Neural progenitor cell (in vitro differentiated cells): ENCODE measurements around the gene PCBP1. TPM values are rescaled to one million over a fixed set of nuclear protein-coding genes. Genes with fewer than 3 reads are reported as not detected.

Source experiments
- DNase-seq: peaks from one replicate; pipeline ENCODE4 v3.0.0-alpha.2; 2016; ENCODE audit warnings: low spot score
- H2AFZ ChIP-seq: fragments of 200-600 bp; sonication (generic); replicated peaks from 2 replicates; pipeline ENCODE4 v1.6.1; 2016; ENCODE audit warnings: antibody characterized with exemption
- H3F3A ChIP-seq: fragments of 200-600 bp; sonication (generic); 2 replicates; pipeline ENCODE4 v1.6.1; 2016; ENCODE audit warnings: antibody characterized with exemption, low read depth
- H3K27ac ChIP-seq: fragments of 200-600 bp; sonication (generic); 2 replicates; pipeline ENCODE4 v1.5.1; 2016; ENCODE audit warnings: mild to moderate bottlenecking
- H3K27me3 ChIP-seq: fragments of 200-600 bp; sonication (generic); 2 replicates; pipeline ENCODE4 v1.6.1; 2016; ENCODE audit warnings: mild to moderate bottlenecking, moderate library complexity
- H3K36me3 ChIP-seq: fragments of 200-600 bp; sonication (generic); 2 replicates; pipeline ENCODE4 v1.5.1; 2016
- H3K4me1 ChIP-seq: fragments of 200-600 bp; sonication (generic); 2 replicates; pipeline ENCODE4 v1.6.1; 2016; ENCODE audit warnings: mixed run types
- H3K4me2 ChIP-seq: fragments of 200-600 bp; sonication (generic); 2 replicates; pipeline ENCODE4 v1.6.1; 2016
- H3K4me3 ChIP-seq: fragments of 200-600 bp; sonication (generic); 2 replicates; pipeline ENCODE4 v1.5.1; 2016
- H3K79me2 ChIP-seq: fragments of 200-600 bp; sonication (generic); 2 replicates; pipeline ENCODE4 v1.6.1; 2016; ENCODE audit warnings: low read depth
- H3K9ac ChIP-seq: fragments of 200-600 bp; sonication (generic); 2 replicates; pipeline ENCODE4 v1.6.1; 2016
- H3K9me3 ChIP-seq: fragments of 200-600 bp; sonication (generic); 2 replicates; pipeline ENCODE4 v1.5.1; 2016; ENCODE audit warnings: low read depth
- H4K20me1 ChIP-seq: fragments of 200-600 bp; sonication (generic); 2 replicates; pipeline ENCODE4 v1.6.1; 2016; ENCODE audit warnings: low read depth
- H3K27ac Mint-ChIP-seq: 3 replicates; pipeline ENCODE4 v1.8.0; 2021; ENCODE audit warnings: mixed read lengths
- H3K27me3 Mint-ChIP-seq: 2 replicates; pipeline ENCODE4 v1.8.0; 2022; ENCODE audit warnings: low read depth, mild to moderate bottlenecking, inconsistent platforms, moderate library complexity, mixed read lengths; ENCODE audit not compliant: insufficient read depth
- H3K36me3 Mint-ChIP-seq: 3 replicates; pipeline ENCODE4 v1.8.0; 2021; ENCODE audit warnings: mixed read lengths
- H3K4me1 Mint-ChIP-seq: 3 replicates; pipeline ENCODE4 v1.8.0; 2021; ENCODE audit warnings: mixed read lengths
- H3K4me3 Mint-ChIP-seq: 3 replicates; pipeline ENCODE4 v1.8.0; 2021; ENCODE audit warnings: mild to moderate bottlenecking, moderate library complexity, mixed read lengths
- H3K9me3 Mint-ChIP-seq: 3 replicates; pipeline ENCODE4 v1.8.0; 2020; ENCODE audit warnings: mixed read lengths
- EZH2 ChIP-seq: fragments of 200-600 bp; sonication (generic); IDR thresholded peaks from 2 replicates; pipeline ENCODE4 v1.6.1; 2017; ENCODE audit warnings: antibody characterized with exemption, mild to moderate bottlenecking, moderate library complexity
- EZH2phosphoT487 ChIP-seq: fragments of 200-600 bp; sonication (generic); IDR thresholded peaks from 2 replicates; pipeline ENCODE4 v1.6.1; 2017; ENCODE audit warnings: antibody characterized with exemption
- total RNA-seq: library from RNA; depleted of rRNA; stranded (reverse); fragments of >200 nt; gene quantifications from 2 replicates; pipeline ENCODE4 v1.2.3, GENCODE V29; 2015; ENCODE audit warnings: low replicate concordance
- TF ChIP-seq, protein P1 (sequence below): fragments of 200-600 bp; sonication (generic); IDR thresholded peaks from 2 replicates; pipeline ENCODE4 v1.5.1; 2017; ENCODE audit warnings: antibody characterized with exemption, mild to moderate bottlenecking

PCBP1 gene
- total RNA-seq, 1 donor from 2014 or later, result 62.0 TPM

DNA sequence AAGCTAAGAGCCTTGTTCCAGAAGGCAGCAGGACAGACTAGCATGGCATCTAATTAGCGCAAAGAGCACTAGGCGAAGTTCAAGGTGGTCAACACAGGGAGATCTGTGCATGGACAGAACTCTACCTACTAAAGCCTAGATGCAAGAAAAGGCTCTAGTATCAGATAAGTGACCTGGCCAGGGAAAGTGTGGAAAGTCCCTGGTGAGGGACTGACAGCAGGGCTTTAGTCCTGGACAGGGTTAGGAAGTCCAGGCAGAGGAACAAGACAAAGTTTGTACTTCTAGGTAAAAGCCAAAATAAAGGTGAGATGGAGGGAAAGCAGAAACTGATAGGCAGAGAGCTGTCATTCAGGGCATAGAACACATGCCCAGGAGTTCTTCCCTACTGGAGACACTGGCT lies 45.0 kb upstream of the PCBP1 start:
- Histone ChIP-seq H3K27ac (no peak overlapping the region), H3K9ac (no peak overlapping the region), H3K4me1 (no peaks in the 10 kb centered on the region), H4K20me1 (no peaks in the 10 kb centered on the region), H3K79me2 (no peaks in the 10 kb centered on the region), H3K36me3 (no peaks in the 10 kb centered on the region), H3K4me3 (no peak overlapping the region), H3K27me3 (no peaks in the 10 kb centered on the region), H2AFZ (no peak overlapping the region), H3F3A (no peaks in the 10 kb centered on the region), H3K4me2 (no peak overlapping the region), H3K9me3 (no peaks in the 10 kb centered on the region)
- DNase-seq, result no peak
- H3K4me3 Mint-ChIP-seq, result no peak overlapping the region
- no peak overlapping the region for H3K27ac Mint-ChIP-seq
- TF ChIP-seq, protein P1, sequence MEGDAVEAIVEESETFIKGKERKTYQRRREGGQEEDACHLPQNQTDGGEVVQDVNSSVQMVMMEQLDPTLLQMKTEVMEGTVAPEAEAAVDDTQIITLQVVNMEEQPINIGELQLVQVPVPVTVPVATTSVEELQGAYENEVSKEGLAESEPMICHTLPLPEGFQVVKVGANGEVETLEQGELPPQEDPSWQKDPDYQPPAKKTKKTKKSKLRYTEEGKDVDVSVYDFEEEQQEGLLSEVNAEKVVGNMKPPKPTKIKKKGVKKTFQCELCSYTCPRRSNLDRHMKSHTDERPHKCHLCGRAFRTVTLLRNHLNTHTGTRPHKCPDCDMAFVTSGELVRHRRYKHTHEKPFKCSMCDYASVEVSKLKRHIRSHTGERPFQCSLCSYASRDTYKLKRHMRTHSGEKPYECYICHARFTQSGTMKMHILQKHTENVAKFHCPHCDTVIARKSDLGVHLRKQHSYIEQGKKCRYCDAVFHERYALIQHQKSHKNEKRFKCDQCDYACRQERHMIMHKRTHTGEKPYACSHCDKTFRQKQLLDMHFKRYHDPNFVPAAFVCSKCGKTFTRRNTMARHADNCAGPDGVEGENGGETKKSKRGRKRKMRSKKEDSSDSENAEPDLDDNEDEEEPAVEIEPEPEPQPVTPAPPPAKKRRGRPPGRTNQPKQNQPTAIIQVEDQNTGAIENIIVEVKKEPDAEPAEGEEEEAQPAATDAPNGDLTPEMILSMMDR, result no peak
- H3K9me3 Mint-ChIP-seq, result no peaks in the 10 kb centered on the region
- peaks cover 4% of the 10 kb centered on the region for H3K27me3 Mint-ChIP-seq
- no peaks in the 10 kb centered on the region for H3K4me1 Mint-ChIP-seq
- H3K36me3 Mint-ChIP-seq, result peaks cover 7% of the 10 kb centered on the region

DNA sequence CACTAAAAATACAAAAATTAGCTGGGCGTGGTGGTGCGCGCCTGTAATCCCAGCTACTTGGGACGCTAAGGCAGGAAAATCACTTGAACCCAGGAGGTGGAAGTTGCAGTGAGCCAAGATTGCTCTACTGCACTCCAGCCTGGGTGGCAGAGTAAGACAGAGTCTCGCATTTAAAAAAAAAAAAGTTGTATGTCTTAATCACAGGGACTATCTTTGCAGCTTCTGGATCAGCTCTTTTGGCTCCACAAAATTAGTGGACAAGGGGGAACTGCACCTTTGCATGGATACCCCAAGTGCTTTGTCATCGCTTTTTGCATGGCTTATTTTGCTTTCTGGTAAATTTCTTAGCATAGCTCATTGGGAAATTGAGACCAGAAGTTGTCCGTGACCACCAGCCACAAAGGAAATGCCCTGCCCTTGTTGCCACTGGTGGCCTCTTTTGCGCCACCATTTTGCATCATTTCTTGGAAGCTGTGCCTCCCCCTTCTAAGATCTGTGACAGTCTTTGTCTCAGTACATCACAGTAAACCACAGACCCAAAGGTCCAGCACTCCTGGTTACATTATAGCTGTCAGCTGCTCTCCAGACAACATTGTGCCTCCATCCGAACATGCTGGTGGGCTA lies 43.9 kb upstream of the PCBP1 start:
- Mint-ChIP-seq H3K4me1 (no peaks in the 10 kb centered on the region), H3K36me3 (peaks cover 9% of the 10 kb centered on the region), H3K27me3 (peaks cover 4% of the 10 kb centered on the region), H3K9me3 (no peaks in the 10 kb centered on the region), H3K4me3 (no peak overlapping the region), H3K27ac (no peak overlapping the region)
- Histone ChIP-seq H4K20me1 (no peaks in the 10 kb centered on the region), H3K36me3 (no peaks in the 10 kb centered on the region), H3F3A (no peaks in the 10 kb centered on the region), H2AFZ (no peak overlapping the region), H3K79me2 (no peaks in the 10 kb centered on the region), H3K9me3 (no peaks in the 10 kb centered on the region), H3K27me3 (no peaks in the 10 kb centered on the region), H3K4me3 (no peak overlapping the region), H3K27ac (no peak overlapping the region), H3K4me2 (no peak overlapping the region), H3K9ac (no peak overlapping the region), H3K4me1 (no peaks in the 10 kb centered on the region)
- no peak for DNase-seq
- TF ChIP-seq, protein P1, result no peak
- TF ChIP-seq EZH2phosphoT487, result no peak
- no peak for TF ChIP-seq EZH2

GRCh38 chr2:70044290-70045040 lies 42.8 kb upstream of the PCBP1 start:
- H3K27me3 ChIP-seq, result no peaks in the 10 kb centered on the region
- Mint-ChIP-seq H3K4me3 (no peak overlapping the region), H3K9me3 (no peaks in the 10 kb centered on the region), H3K27me3 (peaks cover 4% of the 10 kb centered on the region), H3K27ac (no peak overlapping the region), H3K36me3 (peaks cover 12% of the 10 kb centered on the region), H3K4me1 (no peaks in the 10 kb centered on the region)
- H2AFZ ChIP-seq, result no peak overlapping the region
- TF ChIP-seq, protein P1, result no peak
- no peak for TF ChIP-seq EZH2
- no peak for TF ChIP-seq EZH2phosphoT487
- no peak overlapping the region for H3K4me2 ChIP-seq
- no peaks in the 10 kb centered on the region for H3K79me2 ChIP-seq
- H3F3A ChIP-seq, result no peaks in the 10 kb centered on the region
- no peak for DNase-seq
- no peak overlapping the region for H3K9ac ChIP-seq
- no peaks in the 10 kb centered on the region for H3K36me3 ChIP-seq
- no peaks in the 10 kb centered on the region for H3K9me3 ChIP-seq
- H3K27ac ChIP-seq, result no peak overlapping the region
- H3K4me3 ChIP-seq, result no peak overlapping the region
- H4K20me1 ChIP-seq, result no peaks in the 10 kb centered on the region
- H3K4me1 ChIP-seq, result no peaks in the 10 kb centered on the region
